ENCODE measurements around the gene CRACDL.

DNA sequence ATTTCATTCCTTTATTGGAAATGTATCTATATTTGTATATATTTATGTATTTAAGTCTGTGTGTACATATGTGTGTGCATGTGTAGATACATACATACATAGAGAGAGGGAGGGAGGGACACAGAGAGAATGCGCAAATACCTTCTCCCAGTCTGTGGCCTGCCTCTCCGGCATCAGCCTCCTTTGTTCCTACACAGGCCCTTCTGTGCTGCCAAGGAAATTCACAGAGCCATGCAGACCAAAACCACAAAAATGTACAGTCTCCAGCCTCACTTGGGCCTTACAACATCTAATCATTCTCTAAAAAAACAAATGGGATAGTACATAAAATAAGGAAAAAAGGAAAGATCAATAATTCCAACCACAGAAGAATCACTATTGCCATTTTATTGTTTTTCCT is 8.8 kb upstream of the CRACDL start:
- TF ChIP-seq CTCF (IDR thresholded peaks at IDR 0.05; ENCODE audit: extremely low read depth in 1 of 2, insufficient read depth in 1 of 2, low read depth in 1 of 2, low read length in 2 of 2) (no peak), POLR2A (IDR thresholded peaks at IDR 0.05; ENCODE audit: low read depth, low read length) (no peak), JUN (IDR thresholded peaks at IDR 0.05; ENCODE audit: borderline replicate concordance, insufficient read depth, insufficient read length, low read depth) (no peak), MAX (IDR thresholded peaks at IDR 0.05; ENCODE audit: insufficient read depth, insufficient read length) (no peak)
